ENCODE results near the gene GEMIN8. TPM values are rescaled to one million over a fixed set of nuclear protein-coding genes. Genes with fewer than 3 reads are reported as not detected.

GEMIN8 gene
- total and polyA plus RNA-seq, 4 donors: 14.3 to 52.0 (median 20.1) TPM

Other genes starting within 250 kb of the GEMIN8 start
- gene GPM6B, start 212.8 kb downstream of the GEMIN8 start, total RNA-seq: 10 to 100 TPM; 16.6 to 19.6 TPM
- gene GPM6B, start 212.8 kb downstream of the GEMIN8 start, polyA plus RNA-seq: 10 to 100 TPM in 1 of 2 donors, 1 to 10 TPM in 1; 6.3 to 15.4 TPM

All from aorta (tissue), 4 donors.